ENCODE data around the gene ACAP2. TPM values are rescaled to one million over a fixed set of nuclear protein-coding genes. Genes with fewer than 3 reads are reported as not detected.
"Not testable (repeated sequence)": the region's sequence is repeated elsewhere in the genome, so short reads cannot be mapped to it uniquely, and the experiment has no call there.

The ACAP2 gene
- total RNA-seq, 4 donors from 2014 or later: 38.3 to 66.0 (median 49.2) TPM

GRCh38 chr3:195403244-195403643, 39.6 kb downstream of the ACAP2 start:
- WGBS, 2 donors (ENCODE audit: low coverage in 1 of 2): 89 to 97% methylated on average over 4 of the region's 4 CpGs
- TF ChIP-seq EP300 (IDR thresholded peaks at IDR 0.05) (no peak), POLR2A (IDR thresholded peaks at IDR 0.05) (no peak), CTCF (IDR thresholded peaks at IDR 0.05) (no peak), POLR2AphosphoS5 (IDR thresholded peaks at IDR 0.05) (no peak)
- no peaks in the 10 kb centered on the region for H3K9me3 ChIP-seq
- H3K27ac ChIP-seq: no peak overlapping the region
- H3K4me1 ChIP-seq: peaks cover 0 to 15% (median 0%) of the 10 kb centered on the region in 3 donors
- no peaks in the 10 kb centered on the region for H3K36me3 ChIP-seq
- no peaks in the 10 kb centered on the region for H3K27me3 ChIP-seq
- H3K4me3 ChIP-seq: no peak overlapping the region
- ATAC-seq: no peak

GRCh38 chr3:195401943-195402342, 40.9 kb downstream of the ACAP2 start:
- no peak for ATAC-seq
- no peak overlapping the region for H3K27ac ChIP-seq
- H3K4me3 ChIP-seq: no peak overlapping the region
- 50 to 93% methylated on average over 3 to 5 of the region's 5 CpGs for WGBS, 2 donors (ENCODE audit: low coverage in 1 of 2)
- no peaks in the 10 kb centered on the region for H3K27me3 ChIP-seq
- no peak for TF ChIP-seq POLR2AphosphoS5 (IDR thresholded peaks at IDR 0.05)
- no peak for TF ChIP-seq POLR2A (IDR thresholded peaks at IDR 0.05)
- TF ChIP-seq EP300 (IDR thresholded peaks at IDR 0.05): no peak
- no peak for TF ChIP-seq CTCF (IDR thresholded peaks at IDR 0.05)
- H3K4me1 ChIP-seq: peaks cover 0 to 28% (median 0%) of the 10 kb centered on the region in 3 donors
- no peaks in the 10 kb centered on the region for H3K9me3 ChIP-seq
- H3K36me3 ChIP-seq: no peaks in the 10 kb centered on the region

GRCh38 chr3:195398460-195398859, 44.4 kb downstream of the ACAP2 start:
- WGBS, 2 donors (ENCODE audit: low coverage in 1 of 2): 93 to 98% methylated on average over 5 to 6 of the region's 6 CpGs
- ATAC-seq, H3K4me3 ChIP-seq, H3K27me3 ChIP-seq, H3K36me3 ChIP-seq, H3K9me3 ChIP-seq, H3K27ac ChIP-seq: not testable (repeated sequence)
- H3K4me1 ChIP-seq: peaks cover 0 to 37% (median 0%) of the 10 kb centered on the region in 3 donors

GRCh38 chr3:195397524-195397923, 45.3 kb downstream of the ACAP2 start:
- no peak overlapping the region for H3K27ac ChIP-seq
- no peaks in the 10 kb centered on the region for H3K9me3 ChIP-seq
- WGBS, 2 donors (ENCODE audit: low coverage in 1 of 2): 60 to 71% methylated on average over 3 of the region's 3 CpGs
- H3K4me3 ChIP-seq: no peak overlapping the region
- ATAC-seq: no peak
- TF ChIP-seq EP300 (IDR thresholded peaks at IDR 0.05): no peak
- no peak for TF ChIP-seq POLR2A (IDR thresholded peaks at IDR 0.05)
- TF ChIP-seq CTCF (IDR thresholded peaks at IDR 0.05): no peak
- no peak for TF ChIP-seq POLR2AphosphoS5 (IDR thresholded peaks at IDR 0.05)
- H3K4me1 ChIP-seq: peaks cover 0 to 44% (median 0%) of the 10 kb centered on the region in 3 donors
- H3K27me3 ChIP-seq: no peaks in the 10 kb centered on the region
- no peaks in the 10 kb centered on the region for H3K36me3 ChIP-seq

- no peaks in the 10 kb centered on the region for H3K27me3 ChIP-seq
- H3K27ac ChIP-seq: no peak overlapping the region
- no peaks in the 10 kb centered on the region for H3K9me3 ChIP-seq
- no peak for ATAC-seq
- TF ChIP-seq CTCF (IDR thresholded peaks at IDR 0.05) (no peak), EP300 (IDR thresholded peaks at IDR 0.05) (no peak), POLR2AphosphoS5 (IDR thresholded peaks at IDR 0.05) (no peak), POLR2A (IDR thresholded peaks at IDR 0.05) (no peak)
- H3K36me3 ChIP-seq: peaks cover 0 to 8% of the 10 kb centered on the region in 2 donors
- peaks cover 0 to 36% (median 0%) of the 10 kb centered on the region in 3 donors for H3K4me1 ChIP-seq
- WGBS, 2 donors (ENCODE audit: low coverage in 1 of 2): 95 to 96% methylated on average over 4 of the region's 4 CpGs
- H3K4me3 ChIP-seq: no peak overlapping the region
These were observed 47.5 kb downstream of the ACAP2 start for GRCh38 chr3:195395208-195395816.

Measured in gastroesophageal sphincter (tissue), 4 donors.